Right atrium auricular region (tissue), 2 donors: ENCODE measurements around the gene VTCN1. TPM values are rescaled to one million over a fixed set of nuclear protein-coding genes. Genes with fewer than 3 reads are reported as not detected.

Experiments
- DNase-seq: peaks from one replicate; pipeline ENCODE4 v3.0.0-alpha.2; 2019; ENCODE audit warnings: low spot score
- H3K27ac ChIP-seq, 2 donors: fragments of 200-600 bp; sonication (generic); 1 replicate in 1 of 2; 2 replicates in 1 of 2; pipeline ENCODE4 v1.5.1; 2016 to 2019
- H3K27me3 ChIP-seq, 2 donors: fragments of 200-600 bp; sonication (generic); one replicate each; pipeline versions ENCODE4 v1.5.1 to v1.6.0; 2017 to 2019
- H3K36me3 ChIP-seq: fragments of 200-600 bp; sonication (generic); one replicate; pipeline ENCODE4 v1.5.1; 2016
- H3K4me1 ChIP-seq, 2 donors: fragments of 200-600 bp; sonication (generic); one replicate each; pipeline versions ENCODE4 v1.5.1 to v1.6.0; 2017 to 2019
- H3K4me3 ChIP-seq, 2 donors: fragments of 200-600 bp; sonication (generic); 1 replicate in 1 of 2; 2 replicates in 1 of 2; pipeline ENCODE4 v1.5.1; 2017 to 2019; ENCODE audit warnings: mild to moderate bottlenecking in 1 of 2, moderate library complexity in 1 of 2
- H3K9me3 ChIP-seq, 2 donors: fragments of 200-600 bp; sonication (generic); one replicate each; pipeline ENCODE4 v1.5.1; 2019
- CTCF ChIP-seq, 2 donors: fragments of 200-600 bp; sonication (generic); IDR thresholded peaks; one replicate each; pipeline ENCODE4 v1.5.1; 2019; ENCODE audit warnings: antibody characterized with exemption in 2 of 2
- total RNA-seq, 2 donors: library from RNA; depleted of rRNA; stranded (reverse); fragments of >200 nt; gene quantifications; one replicate each; pipeline ENCODE4 v1.1.0, GENCODE V29; 2016

VTCN1 gene
- total RNA-seq, 2 donors from 2014 or later: not detected

- Histone ChIP-seq H3K27ac (no peak overlapping the region), H3K4me3 (no peak overlapping the region), H3K27me3 (no peaks in the 10 kb centered on the region), H3K4me1 (no peaks in the 10 kb centered on the region), H3K36me3 (no peaks in the 10 kb centered on the region), H3K9me3 (no peaks in the 10 kb centered on the region)
- no peak for TF ChIP-seq CTCF (IDR thresholded peaks at IDR 0.05)
- no peak for DNase-seq
Measured at GRCh38 chr1:117143172-117143571, 67.6 kb downstream of the VTCN1 start.

GRCh38 chr1:117142200-117142599 lies 68.5 kb downstream of the VTCN1 start:
- Histone ChIP-seq H3K4me1 (no peaks in the 10 kb centered on the region), H3K4me3 (no peak overlapping the region), H3K27me3 (no peaks in the 10 kb centered on the region), H3K36me3 (no peaks in the 10 kb centered on the region), H3K9me3 (no peaks in the 10 kb centered on the region), H3K27ac (no peak overlapping the region)
- TF ChIP-seq CTCF (IDR thresholded peaks at IDR 0.05): no peak
- no peak for DNase-seq

- no peak for DNase-seq
- no peak for TF ChIP-seq CTCF (IDR thresholded peaks at IDR 0.05)
Measured at GRCh38 chr1:117138561-117138960, 72.2 kb downstream of the VTCN1 start.

GRCh38 chr1:117138106-117138505 lies 72.6 kb downstream of the VTCN1 start:
- Histone ChIP-seq H3K36me3 (no peaks in the 10 kb centered on the region), H3K27me3 (no peaks in the 10 kb centered on the region), H3K27ac (no peak overlapping the region), H3K4me3 (no peak overlapping the region), H3K4me1 (no peaks in the 10 kb centered on the region), H3K9me3 (no peaks in the 10 kb centered on the region)
- DNase-seq: no peak
- TF ChIP-seq CTCF (IDR thresholded peaks at IDR 0.05): no peak

More at GRCh38 chr1:117138561-117138960, 72.2 kb downstream of the VTCN1 start:
- Histone ChIP-seq H3K4me1 (no peaks in the 10 kb centered on the region), H3K27me3 (no peaks in the 10 kb centered on the region), H3K4me3 (no peak overlapping the region), H3K27ac (no peak overlapping the region), H3K9me3 (no peaks in the 10 kb centered on the region), H3K36me3 (no peaks in the 10 kb centered on the region)

GRCh38 chr1:117137281-117137855 lies 73.4 kb downstream of the VTCN1 start:
- no peaks in the 10 kb centered on the region for H3K36me3 ChIP-seq
- TF ChIP-seq CTCF (IDR thresholded peaks at IDR 0.05): no peak
- no peaks in the 10 kb centered on the region for H3K4me1 ChIP-seq
- no peak for DNase-seq
- H3K9me3 ChIP-seq: no peaks in the 10 kb centered on the region
- no peak overlapping the region for H3K4me3 ChIP-seq
- H3K27me3 ChIP-seq: no peaks in the 10 kb centered on the region
- H3K27ac ChIP-seq: no peak overlapping the region

- Histone ChIP-seq H3K27ac (no peak overlapping the region), H3K9me3 (no peaks in the 10 kb centered on the region), H3K4me3 (no peak overlapping the region), H3K27me3 (no peaks in the 10 kb centered on the region), H3K4me1 (no peaks in the 10 kb centered on the region), H3K36me3 (no peaks in the 10 kb centered on the region)
- TF ChIP-seq CTCF (IDR thresholded peaks at IDR 0.05): no peak
- DNase-seq: no peak
Measured at GRCh38 chr1:117136749-117137148, 74.0 kb downstream of the VTCN1 start.
